ENCODE measurements around the gene MGP. TPM values are rescaled to one million over a fixed set of nuclear protein-coding genes. Genes with fewer than 3 reads are reported as not detected.

MGP gene
- total and polyA plus RNA-seq, 2 experiments from 2014 or later, result 0.60 TPM; not detected in 1

DNA sequence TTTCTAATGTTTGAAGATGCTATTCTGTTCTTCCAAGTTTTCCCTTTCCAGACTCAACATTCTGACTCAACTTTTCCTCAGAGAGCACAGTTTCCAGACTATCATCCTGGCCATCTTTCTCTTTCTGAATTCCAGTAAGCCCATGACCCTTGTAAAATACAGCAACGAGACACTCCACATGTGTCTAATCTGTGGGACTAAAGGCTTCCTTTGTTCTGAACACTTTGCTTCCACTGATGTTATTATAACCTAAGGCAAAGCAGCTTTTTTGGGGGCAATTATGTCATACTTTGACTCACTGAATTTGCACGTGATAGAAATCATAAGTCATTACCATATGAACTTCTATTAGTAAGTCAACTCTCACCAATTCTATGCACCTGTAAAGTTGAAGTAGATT is 36.0 kb downstream of the MGP start (continued):
- no peak for TF ChIP-seq ZNF462 (CRISPR knock-in tag; IDR thresholded peaks at IDR 0.05)
- no peak for TF ChIP-seq CTCF (conservative IDR thresholded peaks at IDR 0.05; ENCODE audit: low read depth in 2 of 2)
- no peak for TF ChIP-seq JUNB (IDR thresholded peaks at IDR 0.05; ENCODE audit: unreplicated experiment)
- no peak for TF ChIP-seq EZH2 (IDR thresholded peaks at IDR 0.05; ENCODE audit: low read depth, unreplicated experiment)
- TF ChIP-seq, protein P1, sequence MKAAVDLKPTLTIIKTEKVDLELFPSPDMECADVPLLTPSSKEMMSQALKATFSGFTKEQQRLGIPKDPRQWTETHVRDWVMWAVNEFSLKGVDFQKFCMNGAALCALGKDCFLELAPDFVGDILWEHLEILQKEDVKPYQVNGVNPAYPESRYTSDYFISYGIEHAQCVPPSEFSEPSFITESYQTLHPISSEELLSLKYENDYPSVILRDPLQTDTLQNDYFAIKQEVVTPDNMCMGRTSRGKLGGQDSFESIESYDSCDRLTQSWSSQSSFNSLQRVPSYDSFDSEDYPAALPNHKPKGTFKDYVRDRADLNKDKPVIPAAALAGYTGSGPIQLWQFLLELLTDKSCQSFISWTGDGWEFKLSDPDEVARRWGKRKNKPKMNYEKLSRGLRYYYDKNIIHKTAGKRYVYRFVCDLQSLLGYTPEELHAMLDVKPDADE (IDR thresholded peaks at IDR 0.05), result no peak
- no peak for TF ChIP-seq ZNF114 (CRISPR knock-in tag; IDR thresholded peaks at IDR 0.05)
- TF ChIP-seq CREB1 (CRISPR knock-in tag; IDR thresholded peaks at IDR 0.05; ENCODE audit: low read depth), result no peak
- no peak for TF ChIP-seq STAT1 (IDR thresholded peaks at IDR 0.05; ENCODE audit: unreplicated experiment)

Data from GM23338 (cell line).